ACC112 (cell line): ENCODE measurements around the gene ICA1L.
"Not testable (repeated sequence)": the region's sequence is repeated elsewhere in the genome, so short reads cannot be mapped to it uniquely, and the experiment has no call there.

Experiments
- H2AFZ ChIP-seq: fragments of 200-600 bp; sonication (generic); one replicate; pipeline ENCODE4 v1.6.0; 2017; ENCODE audit warnings: antibody characterized with exemption, low read length; ENCODE audit not compliant: unreplicated experiment
- H3K27ac ChIP-seq: fragments of 200-600 bp; sonication (generic); 2 replicates; pipeline ENCODE4 v1.5.1; 2014; ENCODE audit warnings: low read depth, mild to moderate bottlenecking, antibody characterized with exemption, low read length, moderate library complexity
- H3K27me3 ChIP-seq: fragments of 200-600 bp; sonication (generic); 2 replicates; pipeline ENCODE4 v1.6.1; 2014; ENCODE audit warnings: mild to moderate bottlenecking, antibody characterized with exemption, low read length, moderate library complexity, mixed read lengths; ENCODE audit not compliant: insufficient read depth
- H3K36me3 ChIP-seq: fragments of 200-600 bp; sonication (generic); 2 replicates; pipeline ENCODE4 v1.6.1; 2016; ENCODE audit warnings: mild to moderate bottlenecking, antibody characterized with exemption, low read length, moderate library complexity, mixed read lengths; ENCODE audit not compliant: insufficient read depth
- H3K4me1 ChIP-seq: fragments of 200-600 bp; sonication (generic); one replicate; pipeline ENCODE4 v1.6.1; 2016; ENCODE audit warnings: low read length, mixed read lengths; ENCODE audit not compliant: insufficient read depth, unreplicated experiment, control insufficient read depth
- H3K4me3 ChIP-seq: fragments of 200-600 bp; sonication (generic); 2 replicates; pipeline ENCODE4 v1.5.1; 2014; ENCODE audit warnings: mild to moderate bottlenecking, low read depth, low read length
- H3K79me2 ChIP-seq: fragments of 200-600 bp; sonication (generic); one replicate; pipeline ENCODE4 v1.6.0; 2016; ENCODE audit warnings: low read length; ENCODE audit not compliant: control insufficient read depth, unreplicated experiment, insufficient read depth

Gene ICA1L

GRCh38 chr2:202871300-202872141, at the start of gene ICA1L:
ICA1L (minus strand) TSS chr2:202871766; CDS start chr2:202829009, 42,757 bp downstream.
- Histone ChIP-seq H3K4me3 (peak within 1 kb of the TSS; percentile 97), H3K27ac (peak within 1 kb of the TSS; percentile 29; the same call in 1 of the 2 replicates)

GRCh38 chr2:202918860-202919259, 47.3 kb upstream of the ICA1L start:
- Histone ChIP-seq H3K27me3 (no peaks in the 10 kb centered on the region), H3K4me3 (no peak overlapping the region), H3K79me2 (no peaks in the 10 kb centered on the region), H3K36me3 (peaks cover 8% of the 10 kb centered on the region; the same call in 1 of the 2 replicates), H3K27ac (no peak overlapping the region), H2AFZ (no peak overlapping the region), H3K4me1 (no peaks in the 10 kb centered on the region)

More at GRCh38 chr2:202871300-202872141, at the start of gene ICA1L:
- Histone ChIP-seq H3K27me3 (no peaks in the 10 kb centered on the region), H2AFZ (peak within 1 kb of the TSS; percentile 86), H3K36me3 (no peaks in the 10 kb centered on the region), H3K4me1 (peaks cover 4% of the 10 kb centered on the region), H3K79me2 (no peaks in the 10 kb centered on the region)

GRCh38 chr2:202912342-202913201, 41.0 kb upstream of the ICA1L start:
- peak overlapping the region; percentile 89 for H3K27ac ChIP-seq
- H3K4me1 ChIP-seq, result peaks cover 16% of the 10 kb centered on the region
- peak overlapping the region; percentile 32 for H2AFZ ChIP-seq

GRCh38 chr2:202911512-202912341, 40.2 kb upstream of the ICA1L start, which contains the start of the genes CARF and WDR12:
CARF (plus strand) TSS chr2:202912275; CDS start chr2:202941903, 29,628 bp downstream.
WDR12 (minus strand) TSS chr2:202911673; CDS start chr2:202911476, 197 bp downstream.
- peaks cover 5% of the 10 kb centered on the region; the same call in 1 of the 2 replicates for H3K36me3 ChIP-seq
- peaks cover 16% of the 10 kb centered on the region for H3K4me1 ChIP-seq
- no peaks in the 10 kb centered on the region for H3K27me3 ChIP-seq
- H2AFZ ChIP-seq, result peak within 1 kb of the TSS; percentile 94
- peaks cover 40% of the 10 kb centered on the region for H3K79me2 ChIP-seq
- peak within 1 kb of the TSS; percentile 89 for H3K27ac ChIP-seq
- H3K4me3 ChIP-seq, result peak within 1 kb of the TSS; percentile 90

More at GRCh38 chr2:202912342-202913201, 41.0 kb upstream of the ICA1L start:
- H3K36me3 ChIP-seq, H3K27me3 ChIP-seq: not testable (repeated sequence)
- peaks cover 37% of the 10 kb centered on the region for H3K79me2 ChIP-seq
- H3K4me3 ChIP-seq, result peak overlapping the region; percentile 90

- Histone ChIP-seq H3K36me3 (peaks cover 9% of the 10 kb centered on the region), H3K27ac (no peak overlapping the region), H3K4me1 (peaks cover 16% of the 10 kb centered on the region), H3K79me2 (peaks cover 44% of the 10 kb centered on the region), H3K27me3 (no peaks in the 10 kb centered on the region), H2AFZ (peak overlapping the region; percentile 94), H3K4me3 (peak overlapping the region; percentile 90)
These were observed 39.6 kb upstream of the ICA1L start for GRCh38 chr2:202911203-202911511.

GRCh38 chr2:202910698-202911097, 39.1 kb upstream of the ICA1L start:
- no peak overlapping the region for H3K27ac ChIP-seq
- peak overlapping the region; percentile 90 for H3K4me3 ChIP-seq
- H3K4me1 ChIP-seq, result peaks cover 16% of the 10 kb centered on the region
- peaks cover 13% of the 10 kb centered on the region for H3K36me3 ChIP-seq
- H3K79me2 ChIP-seq, result peaks cover 44% of the 10 kb centered on the region
- H2AFZ ChIP-seq, result no peak overlapping the region
- H3K27me3 ChIP-seq, result no peaks in the 10 kb centered on the region

- not testable (repeated sequence) for H2AFZ ChIP-seq, H3K27me3 ChIP-seq, H3K27ac ChIP-seq
- peaks cover 16% of the 10 kb centered on the region for H3K4me1 ChIP-seq
- peak overlapping the region; percentile 90 for H3K4me3 ChIP-seq
- peaks cover 17% of the 10 kb centered on the region for H3K36me3 ChIP-seq
- peaks cover 44% of the 10 kb centered on the region for H3K79me2 ChIP-seq
These were observed 38.7 kb upstream of the ICA1L start for GRCh38 chr2:202910250-202910649.

GRCh38 chr2:202909394-202910192, 38.0 kb upstream of the ICA1L start:
- Histone ChIP-seq H3K4me1 (peaks cover 16% of the 10 kb centered on the region), H2AFZ (no peak overlapping the region), H3K27ac (no peak overlapping the region), H3K27me3 (no peaks in the 10 kb centered on the region), H3K79me2 (peaks cover 47% of the 10 kb centered on the region), H3K4me3 (peak overlapping the region; percentile 90), H3K36me3 (peaks cover 19% of the 10 kb centered on the region)

- H3K4me3 ChIP-seq, result no peak overlapping the region
- H3K36me3 ChIP-seq, result peaks cover 23% of the 10 kb centered on the region
- H3K4me1 ChIP-seq, result peaks cover 16% of the 10 kb centered on the region
- H2AFZ ChIP-seq, result no peak overlapping the region
- peaks cover 47% of the 10 kb centered on the region for H3K79me2 ChIP-seq
- H3K27ac ChIP-seq, result no peak overlapping the region
- no peaks in the 10 kb centered on the region for H3K27me3 ChIP-seq
These were observed 36.6 kb upstream of the ICA1L start for GRCh38 chr2:202908186-202908585.
